Ishikawa (cell line): ENCODE results near the gene GFM1.

ENCODE experiments used
- CEBPB ChIP-seq: IDR thresholded peaks from 2 replicates; pipeline ENCODE4 v1.6.1; 2012
- EGR1 ChIP-seq: IDR thresholded peaks from 2 replicates; pipeline ENCODE4 v1.6.1; 2012
- EP300 ChIP-seq: IDR thresholded peaks from 2 replicates; pipeline ENCODE4 v1.6.1; 2012; ENCODE audit warnings: borderline replicate concordance
- FOXM1 ChIP-seq: IDR thresholded peaks from 2 replicates; pipeline ENCODE4 v1.6.1; 2012; ENCODE audit warnings: low read depth, borderline replicate concordance
- NFIC ChIP-seq: IDR thresholded peaks from 2 replicates; pipeline ENCODE4 v1.6.1; 2012
- RAD21 ChIP-seq: IDR thresholded peaks from 2 replicates; pipeline ENCODE4 v1.6.1; 2012; ENCODE audit warnings: low read depth
- TAF1 ChIP-seq: IDR thresholded peaks from 2 replicates; pipeline ENCODE4 v1.6.1; 2012; ENCODE audit warnings: low read depth, mild to moderate bottlenecking
- TF ChIP-seq, protein P1 (sequence below): IDR thresholded peaks from 2 replicates; pipeline ENCODE4 v1.6.1; 2012; ENCODE audit warnings: low read depth, mild to moderate bottlenecking
- TF ChIP-seq, protein P2 (sequence below): IDR thresholded peaks from 2 replicates; pipeline ENCODE4 v1.6.1; 2012
- TF ChIP-seq, protein P3 (sequence below): IDR thresholded peaks from 2 replicates; pipeline ENCODE4 v1.6.1; 2012

DNA sequence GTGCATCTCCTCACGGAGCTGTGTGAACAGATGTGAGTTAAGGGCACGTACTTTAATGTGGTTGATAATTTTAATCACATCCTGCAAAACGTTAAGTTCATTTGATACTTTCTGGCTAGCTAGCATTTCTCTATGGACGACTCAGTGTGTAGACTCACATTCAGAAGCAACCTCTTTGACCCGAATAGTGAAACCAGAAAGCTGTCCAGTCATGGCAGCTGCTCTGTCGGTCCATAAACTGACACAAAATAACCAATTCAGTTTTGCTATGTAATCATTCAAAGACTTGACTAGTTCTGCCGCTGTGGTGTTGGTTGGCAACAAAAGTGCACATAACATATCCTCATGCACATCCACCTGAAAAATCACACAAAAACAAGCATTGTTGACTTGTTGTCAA lies 3.7 kb upstream of the GFM1 start:
- TF ChIP-seq FOXM1 = no peak
- TF ChIP-seq EP300 = no peak
- TF ChIP-seq, protein P1, sequence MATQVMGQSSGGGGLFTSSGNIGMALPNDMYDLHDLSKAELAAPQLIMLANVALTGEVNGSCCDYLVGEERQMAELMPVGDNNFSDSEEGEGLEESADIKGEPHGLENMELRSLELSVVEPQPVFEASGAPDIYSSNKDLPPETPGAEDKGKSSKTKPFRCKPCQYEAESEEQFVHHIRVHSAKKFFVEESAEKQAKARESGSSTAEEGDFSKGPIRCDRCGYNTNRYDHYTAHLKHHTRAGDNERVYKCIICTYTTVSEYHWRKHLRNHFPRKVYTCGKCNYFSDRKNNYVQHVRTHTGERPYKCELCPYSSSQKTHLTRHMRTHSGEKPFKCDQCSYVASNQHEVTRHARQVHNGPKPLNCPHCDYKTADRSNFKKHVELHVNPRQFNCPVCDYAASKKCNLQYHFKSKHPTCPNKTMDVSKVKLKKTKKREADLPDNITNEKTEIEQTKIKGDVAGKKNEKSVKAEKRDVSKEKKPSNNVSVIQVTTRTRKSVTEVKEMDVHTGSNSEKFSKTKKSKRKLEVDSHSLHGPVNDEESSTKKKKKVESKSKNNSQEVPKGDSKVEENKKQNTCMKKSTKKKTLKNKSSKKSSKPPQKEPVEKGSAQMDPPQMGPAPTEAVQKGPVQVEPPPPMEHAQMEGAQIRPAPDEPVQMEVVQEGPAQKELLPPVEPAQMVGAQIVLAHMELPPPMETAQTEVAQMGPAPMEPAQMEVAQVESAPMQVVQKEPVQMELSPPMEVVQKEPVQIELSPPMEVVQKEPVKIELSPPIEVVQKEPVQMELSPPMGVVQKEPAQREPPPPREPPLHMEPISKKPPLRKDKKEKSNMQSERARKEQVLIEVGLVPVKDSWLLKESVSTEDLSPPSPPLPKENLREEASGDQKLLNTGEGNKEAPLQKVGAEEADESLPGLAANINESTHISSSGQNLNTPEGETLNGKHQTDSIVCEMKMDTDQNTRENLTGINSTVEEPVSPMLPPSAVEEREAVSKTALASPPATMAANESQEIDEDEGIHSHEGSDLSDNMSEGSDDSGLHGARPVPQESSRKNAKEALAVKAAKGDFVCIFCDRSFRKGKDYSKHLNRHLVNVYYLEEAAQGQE = no peak
- TF ChIP-seq, protein P2, sequence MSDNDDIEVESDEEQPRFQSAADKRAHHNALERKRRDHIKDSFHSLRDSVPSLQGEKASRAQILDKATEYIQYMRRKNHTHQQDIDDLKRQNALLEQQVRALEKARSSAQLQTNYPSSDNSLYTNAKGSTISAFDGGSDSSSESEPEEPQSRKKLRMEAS = no peak
- TF ChIP-seq TAF1 = no peak
- TF ChIP-seq, protein P3, sequence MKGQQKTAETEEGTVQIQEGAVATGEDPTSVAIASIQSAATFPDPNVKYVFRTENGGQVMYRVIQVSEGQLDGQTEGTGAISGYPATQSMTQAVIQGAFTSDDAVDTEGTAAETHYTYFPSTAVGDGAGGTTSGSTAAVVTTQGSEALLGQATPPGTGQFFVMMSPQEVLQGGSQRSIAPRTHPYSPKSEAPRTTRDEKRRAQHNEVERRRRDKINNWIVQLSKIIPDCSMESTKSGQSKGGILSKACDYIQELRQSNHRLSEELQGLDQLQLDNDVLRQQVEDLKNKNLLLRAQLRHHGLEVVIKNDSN = no peak
- no peak for TF ChIP-seq RAD21
- no peak for TF ChIP-seq NFIC
- no peak for TF ChIP-seq EGR1
- no peak for TF ChIP-seq CEBPB
